ENCODE results near the gene BTBD10. TPM values are rescaled to one million over a fixed set of nuclear protein-coding genes. Genes with fewer than 3 reads are reported as not detected.

The BTBD10 gene
- total and polyA plus RNA-seq, 2 experiments from 2014 or later = 34.7 to 39.0 TPM

GRCh38 chr11:13373216-13373615 is 89.8 kb downstream of the BTBD10 start:
- H3K27me3 ChIP-seq = no peaks in the 10 kb centered on the region
- no peaks in the 10 kb centered on the region for H3K36me3 ChIP-seq
- no peak for DNase-seq (ENCODE audit: low read depth in 1 of 2, low spot score in 1 of 2)
- TF ChIP-seq CTCF (IDR thresholded peaks at IDR 0.05; ENCODE audit: low read depth, low read length) = no peak
- no peaks in the 10 kb centered on the region for H3K4me1 ChIP-seq (ENCODE audit: low read depth)
- no peaks in the 10 kb centered on the region for H3K9me3 ChIP-seq (ENCODE audit: low read depth)
- H3K27ac ChIP-seq = no peak overlapping the region
- no peak overlapping the region for H3K4me3 ChIP-seq

- H3K27me3 ChIP-seq = no peaks in the 10 kb centered on the region
- TF ChIP-seq CTCF (IDR thresholded peaks at IDR 0.05; ENCODE audit: low read depth, low read length) = no peak
- no peak overlapping the region for H3K4me3 ChIP-seq
- no peak for DNase-seq (ENCODE audit: low read depth in 1 of 2, low spot score in 1 of 2)
- no peaks in the 10 kb centered on the region for H3K36me3 ChIP-seq
- H3K4me1 ChIP-seq (ENCODE audit: low read depth) = no peaks in the 10 kb centered on the region
- no peak overlapping the region for H3K27ac ChIP-seq
- H3K9me3 ChIP-seq (ENCODE audit: low read depth) = no peaks in the 10 kb centered on the region
These were observed 95.0 kb downstream of the BTBD10 start for GRCh38 chr11:13368041-13368446.

GRCh38 chr11:13367115-13367514 is 95.9 kb downstream of the BTBD10 start:
- TF ChIP-seq CTCF (IDR thresholded peaks at IDR 0.05; ENCODE audit: low read depth, low read length) = no peak
- Histone ChIP-seq H3K27ac (no peak overlapping the region), H3K4me3 (no peak overlapping the region), H3K9me3 (ENCODE audit: low read depth) (no peaks in the 10 kb centered on the region), H3K4me1 (ENCODE audit: low read depth) (no peaks in the 10 kb centered on the region), H3K27me3 (no peaks in the 10 kb centered on the region), H3K36me3 (no peaks in the 10 kb centered on the region)
- no peak for DNase-seq (ENCODE audit: low read depth in 1 of 2, low spot score in 1 of 2)

- no peak for TF ChIP-seq CTCF (IDR thresholded peaks at IDR 0.05; ENCODE audit: low read depth, low read length)
- Histone ChIP-seq H3K4me3 (no peak overlapping the region), H3K4me1 (ENCODE audit: low read depth) (no peaks in the 10 kb centered on the region), H3K9me3 (ENCODE audit: low read depth) (no peaks in the 10 kb centered on the region), H3K27me3 (no peaks in the 10 kb centered on the region), H3K36me3 (no peaks in the 10 kb centered on the region), H3K27ac (no peak overlapping the region)
- no peak for DNase-seq (ENCODE audit: low read depth in 1 of 2, low spot score in 1 of 2)
These were observed 96.6 kb downstream of the BTBD10 start for GRCh38 chr11:13366266-13367026.

GRCh38 chr11:13364388-13364787 is 98.6 kb downstream of the BTBD10 start:
- Histone ChIP-seq H3K36me3 (no peaks in the 10 kb centered on the region), H3K27ac (no peak overlapping the region), H3K4me3 (no peak overlapping the region), H3K9me3 (ENCODE audit: low read depth) (no peaks in the 10 kb centered on the region), H3K27me3 (no peaks in the 10 kb centered on the region), H3K4me1 (ENCODE audit: low read depth) (no peaks in the 10 kb centered on the region)
- TF ChIP-seq CTCF (IDR thresholded peaks at IDR 0.05; ENCODE audit: low read depth, low read length) = no peak
- no peak for DNase-seq (ENCODE audit: low read depth in 1 of 2, low spot score in 1 of 2)
